HG02981 (cell line): ENCODE results near the gene ISX.
"Not testable (repeated sequence)": the region's sequence is repeated elsewhere in the genome, so short reads cannot be mapped to it uniquely, and the experiment has no call there.

Experiments used
- ATAC-seq: cut with Tn5 transposase; IDR thresholded peaks from one replicate; pipeline ENCODE4 v1.9.1; 2021; ENCODE audit warnings: mild to moderate bottlenecking, moderate library complexity; ENCODE audit not compliant: unreplicated experiment

The ISX gene

GRCh38 chr22:35065796-35066218 lies at the start of gene ISX:
Gene ISX (plus strand): TSS chr22:35066158. CDS start chr22:35067088, 930 bp downstream.
- no peak for ATAC-seq

GRCh38 chr22:35016909-35017308 lies 49.0 kb upstream of the ISX start:
- no peak for ATAC-seq

- ATAC-seq = no peak
Observed at GRCh38 chr22:35018995-35019394, 47.0 kb upstream of the ISX start.

DNA sequence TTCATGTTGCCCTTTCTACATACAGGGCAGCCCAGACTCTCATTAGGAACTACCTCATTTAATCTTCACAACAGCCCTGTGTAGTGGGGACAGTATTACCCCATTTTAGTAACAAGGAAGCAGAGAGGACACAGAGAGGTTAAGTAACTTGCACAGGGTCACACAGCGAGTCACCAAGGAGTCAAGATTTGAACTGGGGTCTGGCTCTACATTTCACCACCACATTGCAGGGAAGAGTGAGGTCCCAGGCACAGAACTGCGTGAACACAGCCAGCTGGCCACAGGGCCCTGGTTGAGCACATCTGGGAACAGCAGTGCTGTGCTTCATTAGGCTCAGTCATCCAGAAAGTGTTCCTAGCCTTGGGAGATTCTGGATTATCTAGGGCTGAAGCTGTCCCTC lies 45.4 kb upstream of the ISX start:
- ATAC-seq = no peak

- ATAC-seq = no peak
Observed at GRCh38 chr22:35021161-35021560, 44.8 kb upstream of the ISX start.

- ATAC-seq = no peak
Observed at GRCh38 chr22:35022291-35022690, 43.7 kb upstream of the ISX start.

DNA sequence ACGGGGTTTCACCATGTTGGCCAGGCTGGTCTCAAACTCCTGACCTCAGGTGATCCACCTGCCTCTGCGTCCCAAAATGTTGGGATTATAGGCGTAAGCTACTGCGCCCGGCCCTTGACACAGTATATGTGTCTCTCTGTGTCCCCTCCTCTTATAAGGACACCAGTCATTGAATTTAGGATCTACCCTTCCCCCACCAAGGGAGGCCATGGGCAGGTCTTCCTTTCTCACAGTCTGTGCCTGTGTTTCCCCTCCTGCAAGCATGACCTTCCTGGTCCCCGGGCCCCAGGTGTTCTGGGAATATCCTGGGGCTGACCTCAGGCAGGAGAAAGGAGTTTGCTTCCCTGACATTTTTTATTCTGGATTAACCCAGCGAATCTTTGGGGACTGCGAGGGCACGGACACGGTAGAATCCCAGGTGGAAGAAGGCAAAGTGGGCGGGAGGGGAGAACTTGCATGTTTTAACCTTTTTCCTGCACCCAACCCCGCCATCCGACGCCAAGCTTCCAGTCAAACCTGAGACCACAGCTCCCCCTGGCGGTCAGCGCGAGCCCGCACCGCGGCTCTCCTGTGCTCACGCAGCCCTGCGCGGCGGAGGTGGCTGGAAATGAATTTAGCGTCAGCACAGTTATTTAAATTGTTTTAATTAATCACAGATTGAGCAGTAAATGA lies 42.1 kb upstream of the ISX start:
- ATAC-seq = no peak

DNA sequence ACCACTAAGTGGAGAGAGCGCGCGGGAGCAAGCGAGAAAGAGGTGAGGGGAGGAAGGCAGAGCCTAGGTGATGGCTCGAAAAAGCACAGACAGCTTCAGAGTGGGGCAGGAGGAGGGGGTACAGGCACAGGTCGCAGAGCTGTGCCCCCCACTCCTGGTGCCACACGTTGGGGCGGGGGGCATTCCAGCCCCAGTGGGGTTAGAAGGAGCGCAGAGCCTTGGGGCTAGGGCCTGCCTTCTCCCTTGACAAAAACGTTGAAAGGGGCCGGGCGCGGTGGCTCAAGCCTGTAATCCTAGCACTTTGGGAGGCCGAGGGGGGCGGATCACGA lies 41.6 kb upstream of the ISX start:
- no peak for ATAC-seq

DNA sequence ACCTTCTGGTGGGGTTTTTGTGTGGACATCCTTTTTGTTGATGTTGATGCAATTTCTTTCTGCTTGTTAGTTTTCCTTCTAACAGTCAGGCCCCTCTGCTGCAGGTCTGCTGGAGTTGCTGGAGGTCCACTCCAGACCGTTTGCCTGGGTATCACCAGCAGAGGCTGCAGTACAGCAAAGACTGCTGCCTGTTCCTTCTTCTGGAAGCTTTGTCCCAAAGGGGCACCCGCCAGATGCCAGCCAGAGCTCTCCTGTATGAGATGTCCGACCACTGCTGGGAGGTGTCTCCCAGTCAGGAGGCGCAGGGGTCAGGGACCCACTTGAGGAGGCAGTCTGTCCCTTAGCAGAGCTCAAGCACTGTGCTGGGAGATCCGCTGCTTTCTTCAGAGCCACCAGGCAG lies 35.8 kb upstream of the ISX start:
- not testable (repeated sequence) for ATAC-seq

DNA sequence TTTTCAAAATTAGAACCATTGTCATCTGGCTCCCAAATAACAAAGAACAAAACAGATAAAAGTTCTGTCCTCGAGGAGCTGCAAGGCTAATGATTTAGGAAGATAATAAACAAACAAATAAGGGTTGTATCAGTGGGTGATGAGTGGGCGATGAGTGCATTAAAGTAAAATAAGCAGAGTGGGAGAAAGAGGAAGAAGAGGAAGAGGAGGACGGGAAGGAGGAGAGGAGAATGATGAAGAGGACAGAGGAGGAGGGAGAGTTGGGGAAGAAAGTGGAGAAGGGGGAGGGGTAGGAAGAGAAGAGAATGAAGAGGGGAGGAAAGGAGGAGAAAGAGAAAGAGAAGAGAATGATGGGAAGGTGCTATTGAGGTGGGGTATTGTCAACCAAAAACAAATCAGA lies 33.4 kb upstream of the ISX start:
- ATAC-seq = no peak

GRCh38 chr22:35033635-35034296 lies 32.2 kb upstream of the ISX start:
- no peak for ATAC-seq

GRCh38 chr22:35034963-35035362 lies 31.0 kb upstream of the ISX start:
- ATAC-seq = no peak

GRCh38 chr22:35037089-35037488 lies 28.9 kb upstream of the ISX start:
- ATAC-seq = no peak

DNA sequence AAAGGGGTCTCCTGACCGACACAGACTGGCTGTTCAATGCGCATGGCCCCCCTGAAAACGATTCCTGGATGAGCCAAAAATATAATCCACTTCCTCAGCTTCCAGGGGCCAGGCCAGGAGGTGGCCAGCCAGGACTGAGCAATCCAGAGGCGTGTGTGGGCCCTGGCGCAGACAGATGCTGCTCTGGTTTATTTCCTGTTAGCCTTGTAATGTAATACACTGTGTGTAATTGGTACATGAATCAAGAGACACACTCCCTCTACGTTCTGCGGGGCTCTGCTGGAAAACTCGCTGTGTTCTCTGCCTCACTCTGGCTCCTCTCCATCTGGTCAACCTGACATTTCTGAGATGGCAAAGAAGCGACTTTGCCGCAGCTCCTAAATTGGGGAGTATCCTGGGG lies 26.3 kb upstream of the ISX start:
- no peak for ATAC-seq

GRCh38 chr22:35043252-35043933 lies 22.6 kb upstream of the ISX start:
- ATAC-seq = no peak

GRCh38 chr22:35043934-35044319 lies 22.0 kb upstream of the ISX start:
- no peak for ATAC-seq

DNA sequence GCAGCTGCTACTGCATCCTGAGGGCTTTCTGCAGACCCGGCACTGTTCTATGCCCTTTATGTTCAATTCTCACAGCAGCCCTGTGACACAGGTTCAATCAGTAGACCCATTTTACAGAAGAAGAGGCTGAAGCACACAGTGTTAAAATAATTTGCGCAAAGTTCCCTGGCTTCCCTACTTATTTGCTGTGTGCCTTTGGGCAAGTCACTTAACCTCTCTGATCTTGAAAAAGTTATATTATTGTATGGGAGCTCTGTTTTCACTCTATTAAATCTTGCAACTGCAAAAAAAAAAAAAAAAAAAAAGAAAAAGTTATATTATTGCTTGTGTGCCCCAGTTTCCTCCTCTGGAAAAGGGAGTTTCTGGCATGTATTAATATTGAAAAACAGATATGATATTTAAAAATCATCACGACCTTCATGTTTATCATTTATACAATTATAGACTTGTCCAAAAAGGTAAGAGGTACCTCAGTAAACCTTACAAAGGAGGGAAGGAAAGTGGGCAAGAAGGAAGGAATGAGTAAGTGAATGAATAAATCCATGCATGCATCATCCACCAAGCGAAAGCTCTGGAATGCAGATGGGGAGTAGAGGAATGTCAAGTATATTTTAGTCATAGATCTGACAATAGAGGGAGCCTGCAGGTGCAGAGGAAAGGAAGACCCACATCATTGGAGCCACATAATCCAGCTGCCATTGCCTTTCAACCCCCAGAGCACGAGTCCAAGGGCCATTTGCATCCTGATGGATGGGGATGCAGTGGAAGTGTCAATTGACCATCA lies 21.2 kb upstream of the ISX start:
- no peak for ATAC-seq

- no peak for ATAC-seq
Observed at GRCh38 chr22:35045451-35045850, 20.5 kb upstream of the ISX start.

GRCh38 chr22:35046744-35047462 lies 19.1 kb upstream of the ISX start:
- ATAC-seq = no peak

DNA sequence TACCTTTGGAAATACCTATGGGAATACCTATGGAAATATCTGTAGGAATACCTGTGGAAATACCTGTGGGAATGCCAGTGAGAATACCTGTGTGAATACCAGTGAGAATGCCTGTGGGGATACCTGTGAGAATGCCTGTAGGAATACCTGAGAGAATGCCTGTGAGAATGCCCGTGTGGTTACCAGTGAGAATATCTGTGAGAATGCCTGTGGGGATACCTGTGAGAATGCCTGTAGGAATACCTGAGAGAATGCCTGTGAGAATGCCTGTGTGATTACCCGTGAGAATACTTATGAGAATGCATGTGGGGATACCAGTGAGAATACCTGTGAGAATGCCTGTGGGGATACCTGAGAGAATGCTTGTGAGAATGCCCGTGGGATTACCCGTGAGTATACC lies 15.9 kb upstream of the ISX start:
- not testable (repeated sequence) for ATAC-seq

GRCh38 chr22:35051013-35051535 lies 14.9 kb upstream of the ISX start:
- ATAC-seq = no peak
